RWPE2 (cell line): ENCODE data around the gene DSCAM.

Source experiments
- ATAC-seq: fragments of 200-7000 bp; cut with Tn5 transposase; 3 replicates; pipeline ENCODE4 v1.9.1; 2021; ENCODE audit warnings: low read depth
- DNase-seq: peaks from one replicate; pipeline ENCODE4 v3.0.0-alpha.2; 2020; ENCODE audit warnings: low spot score
- H3K27ac ChIP-seq: fragments of 450-650 bp; 2 replicates; pipeline ENCODE4 v1.5.1; 2017; ENCODE audit warnings: mild to moderate bottlenecking; ENCODE audit not compliant: poor library complexity, severe bottlenecking
- H3K27me3 ChIP-seq: fragments of 250-450 bp; sonication (Bioruptor Pico); 2 replicates; pipeline ENCODE4 v1.5.1; 2021; ENCODE audit warnings: mild to moderate bottlenecking, moderate library complexity; ENCODE audit not compliant: insufficient read depth, poor library complexity, severe bottlenecking
- H3K36me3 ChIP-seq: fragments of 250-450 bp; sonication (Bioruptor Pico); 2 replicates; pipeline ENCODE4 v1.5.1; 2020; ENCODE audit warnings: low read depth, mild to moderate bottlenecking, moderate library complexity
- H3K4me1 ChIP-seq: fragments of 250-450 bp; sonication (Bioruptor Pico); 2 replicates; pipeline ENCODE4 v1.5.1; 2021; ENCODE audit warnings: mild to moderate bottlenecking, moderate library complexity; ENCODE audit not compliant: insufficient read depth, poor library complexity, severe bottlenecking
- H3K4me3 ChIP-seq: fragments of 250-450 bp; sonication (Bioruptor Pico); 2 replicates; pipeline ENCODE4 v1.5.1; 2021; ENCODE audit warnings: mild to moderate bottlenecking, moderate library complexity; ENCODE audit not compliant: severe bottlenecking
- H3K9me3 ChIP-seq: fragments of 250-450 bp; sonication (Bioruptor Pico); 2 replicates; pipeline ENCODE4 v1.5.1; 2021; ENCODE audit warnings: mild to moderate bottlenecking, moderate library complexity; ENCODE audit not compliant: severe bottlenecking
- CTCF ChIP-seq: fragments of 450-650 bp; IDR thresholded peaks from one replicate; pipeline ENCODE4 v1.5.1; 2017; ENCODE audit warnings: mild to moderate bottlenecking, moderate library complexity; ENCODE audit not compliant: poor library complexity, severe bottlenecking

The DSCAM gene

GRCh38 chr21:40797891-40798290 lies 49.1 kb downstream of the DSCAM start:
- H3K36me3 ChIP-seq: no peaks in the 10 kb centered on the region
- H3K27ac ChIP-seq: no peak overlapping the region
- H3K9me3 ChIP-seq: no peaks in the 10 kb centered on the region
- no peaks in the 10 kb centered on the region for H3K4me1 ChIP-seq
- no peak for TF ChIP-seq CTCF
- no peak overlapping the region for H3K4me3 ChIP-seq
- no peaks in the 10 kb centered on the region for H3K27me3 ChIP-seq
- no peak for ATAC-seq
- no peak for DNase-seq

- TF ChIP-seq CTCF: no peak
- no peaks in the 10 kb centered on the region for H3K27me3 ChIP-seq
Observed at GRCh38 chr21:40797410-40797809, 49.5 kb downstream of the DSCAM start.

DNA sequence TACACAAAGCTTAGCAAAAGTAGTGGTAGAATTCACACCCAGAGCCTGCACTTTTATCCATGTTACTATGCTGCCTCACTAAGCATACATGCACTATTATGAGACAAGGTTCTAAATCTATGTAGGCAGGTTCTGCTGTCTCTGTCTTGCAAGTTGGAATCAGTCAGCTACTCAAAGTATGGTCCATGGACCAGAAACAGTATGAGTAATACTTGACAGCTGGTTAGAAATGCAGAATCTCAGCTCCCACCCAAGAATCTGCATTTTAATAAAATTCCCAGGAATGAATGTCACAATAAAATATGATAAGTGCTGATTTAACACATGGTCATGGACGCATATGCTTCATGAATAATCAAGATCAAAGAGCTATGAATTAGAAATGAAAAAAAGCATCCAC lies 50.5 kb downstream of the DSCAM start:
- no peaks in the 10 kb centered on the region for H3K9me3 ChIP-seq
- H3K4me3 ChIP-seq: no peak overlapping the region
- ATAC-seq: no peak
- no peaks in the 10 kb centered on the region for H3K4me1 ChIP-seq
- TF ChIP-seq CTCF: no peak
- H3K36me3 ChIP-seq: no peaks in the 10 kb centered on the region
- DNase-seq: no peak
- no peaks in the 10 kb centered on the region for H3K27me3 ChIP-seq
- no peak overlapping the region for H3K27ac ChIP-seq

More at GRCh38 chr21:40797410-40797809, 49.5 kb downstream of the DSCAM start:
- Histone ChIP-seq H3K4me3 (no peak overlapping the region), H3K27ac (no peak overlapping the region), H3K36me3 (no peaks in the 10 kb centered on the region), H3K4me1 (no peaks in the 10 kb centered on the region), H3K9me3 (no peaks in the 10 kb centered on the region)
- DNase-seq (no peak), ATAC-seq (no peak)

GRCh38 chr21:40795313-40795712 lies 51.6 kb downstream of the DSCAM start:
- Histone ChIP-seq H3K4me3 (no peak overlapping the region), H3K27ac (no peak overlapping the region), H3K27me3 (no peaks in the 10 kb centered on the region), H3K36me3 (no peaks in the 10 kb centered on the region), H3K4me1 (no peaks in the 10 kb centered on the region), H3K9me3 (no peaks in the 10 kb centered on the region)
- TF ChIP-seq CTCF: no peak
- no peak for DNase-seq
- ATAC-seq: no peak

DNA sequence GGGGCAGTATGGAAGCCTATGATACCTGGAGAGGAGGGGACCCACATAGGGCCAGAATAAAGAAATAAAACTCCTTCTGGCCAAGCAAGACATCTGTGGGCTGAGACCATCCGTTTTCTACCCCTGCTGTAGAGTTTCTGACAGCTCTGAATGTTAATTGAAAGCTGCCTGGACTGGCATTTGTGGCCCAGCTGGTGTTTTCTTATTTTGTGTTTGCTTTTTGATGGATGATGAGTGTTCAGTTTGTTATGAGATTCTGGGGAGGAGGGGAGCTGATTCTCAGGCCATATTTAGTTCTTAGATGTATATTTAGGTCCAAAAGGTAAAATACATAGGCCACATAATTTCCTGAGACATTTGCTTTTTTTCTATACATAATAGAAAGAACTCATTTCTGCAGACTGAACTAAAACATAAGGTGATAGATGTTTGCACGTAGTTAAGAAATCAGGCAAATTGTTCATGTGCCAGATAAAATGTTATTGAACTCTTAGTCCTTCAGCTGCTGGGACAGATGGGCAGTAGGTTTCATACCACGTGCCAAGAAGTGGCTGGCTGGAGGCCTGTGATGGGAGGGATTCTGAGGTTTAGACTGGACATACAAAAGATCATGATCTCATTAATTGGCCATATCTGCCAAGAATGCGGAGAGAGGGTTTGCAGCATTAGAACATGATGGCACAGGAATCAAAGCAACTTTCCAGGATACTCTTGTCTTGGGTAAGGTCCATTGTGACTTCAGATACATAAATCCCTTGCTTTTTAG lies 54.1 kb downstream of the DSCAM start:
- no peak for DNase-seq
- no peak for TF ChIP-seq CTCF
- Histone ChIP-seq H3K27ac (no peak overlapping the region), H3K27me3 (no peaks in the 10 kb centered on the region), H3K9me3 (no peaks in the 10 kb centered on the region), H3K36me3 (no peaks in the 10 kb centered on the region), H3K4me1 (no peaks in the 10 kb centered on the region), H3K4me3 (no peak overlapping the region)
- ATAC-seq: no peak
